Measurements from ENCODE around the gene FHL2. TPM values are rescaled to one million over a fixed set of nuclear protein-coding genes. Genes with fewer than 3 reads are reported as not detected.

FHL2 gene
- total RNA-seq, 1 donor from 2014 or later: 64.0 TPM

- DNase-seq (ENCODE audit: low spot score): no peak
These were observed 80.9 kb downstream of the FHL2 start for GRCh38 chr2:105317937-105318336.

- DNase-seq (ENCODE audit: low spot score): no peak
These were observed 83.5 kb downstream of the FHL2 start for GRCh38 chr2:105315314-105315713.

GRCh38 chr2:105313877-105314276 is 85.0 kb downstream of the FHL2 start:
- DNase-seq (ENCODE audit: low spot score): no peak

Other genes starting within 250 kb of the FHL2 start
- gene GPR45, start 157.3 kb downstream of the FHL2 start, total RNA-seq (ENCODE audit: insufficient read depth, low replicate concordance): not detected
- gene TGFBRAP1, start 69.3 kb downstream of the FHL2 start, total RNA-seq (ENCODE audit: insufficient read depth, low replicate concordance): 20.5 TPM
- 23.8 TPM for gene C2orf49, start 61.5 kb downstream of the FHL2 start, total RNA-seq (ENCODE audit: insufficient read depth, low replicate concordance)

All from umbilical cord (tissue), 2 donors.